HEK293 (cell line): Measurements from ENCODE around the gene PMP22.

Source experiments
- CTCF ChIA-PET: fragments of 350-600 bp; formaldehyde crosslinking; extraction: SDS; loops from one replicate; lab custom pipeline; 2021; ENCODE audit warnings: antibody characterized with exemption; lab: Yijun Ruan, JAX
- POLR2A ChIA-PET: fragments of 300-600 bp; formaldehyde crosslinking; extraction: SDS; loops from one replicate; lab custom pipeline; 2020; ENCODE audit warnings: antibody characterized with exemption, inconsistent platforms; lab: Yijun Ruan, JAX
- H3K27ac ChIP-seq: fragments of 200-500 bp; sonication (Bioruptor generic); 2 replicates; pipeline ENCODE4 v1.5.1; 2014; ENCODE audit warnings: low read depth, low read length, control low read depth, inconsistent platforms; ENCODE audit errors: extremely low read depth
- H3K36me3 ChIP-seq, 2 experiments: fragments of 200-500 bp in 1 of 2; sonication (Bioruptor generic) in 1 of 2; 1 replicate in 1 of 2; 2 replicates in 1 of 2; pipeline ENCODE4 v1.5.1; 2014 to 2017; ENCODE audit warnings: inconsistent platforms in 2 of 2, low read length in 2 of 2; ENCODE audit not compliant: control insufficient read depth in 2 of 2, insufficient read depth in 1 of 2
- H3K4me1 ChIP-seq: fragments of 200-500 bp; sonication (Bioruptor generic); 2 replicates; pipeline ENCODE4 v1.5.1; 2014; ENCODE audit warnings: mild to moderate bottlenecking, low read length, inconsistent platforms; ENCODE audit not compliant: control insufficient read depth, insufficient read depth
- H3K4me3 ChIP-seq: 2 replicates; pipeline ENCODE4 v1.5.1; 2011; ENCODE audit warnings: low read depth, mild to moderate bottlenecking, control low read depth, low read length, moderate library complexity
- H3K9me3 ChIP-seq: fragments of 200-500 bp; sonication (Bioruptor generic); 2 replicates; pipeline ENCODE4 v1.5.1; 2014; ENCODE audit warnings: low read depth, low read length, inconsistent platforms; ENCODE audit not compliant: control insufficient read depth, insufficient read depth
- GFI1B ChIP-seq: fragments of 450-650 bp; formaldehyde crosslinking; IDR thresholded peaks from 2 replicates; pipeline ENCODE4 v1.5.1; 2016; ENCODE audit warnings: missing biosample characterization, missing genetic modification characterization
- MEIS1 ChIP-seq: sonication (generic); formaldehyde crosslinking; IDR thresholded peaks from 2 replicates; pipeline ENCODE4 v1.8.1; 2022; ENCODE audit warnings: missing genetic modification reagents, mild to moderate bottlenecking, borderline replicate concordance
- OSR2 ChIP-seq: fragments of 450-650 bp; formaldehyde crosslinking; IDR thresholded peaks from 2 replicates; pipeline ENCODE4 v1.5.1; 2016; ENCODE audit warnings: missing biosample characterization, missing genetic modification characterization
- SETDB1 ChIP-seq: IDR thresholded peaks from one replicate; pipeline ENCODE4 v1.6.1; 2017; ENCODE audit warnings: mild to moderate bottlenecking, low read length, moderate library complexity, mixed read lengths; ENCODE audit not compliant: insufficient read length
- ZBTB1 ChIP-seq: fragments of 450-650 bp; formaldehyde crosslinking; IDR thresholded peaks from 2 replicates; pipeline ENCODE4 v1.5.1; 2016; ENCODE audit warnings: missing biosample characterization, missing genetic modification characterization
- ZBTB20 ChIP-seq: fragments of 450-650 bp; formaldehyde crosslinking; IDR thresholded peaks from 2 replicates; pipeline ENCODE4 v1.5.1; 2016; ENCODE audit warnings: missing biosample characterization, missing genetic modification characterization
- ZBTB21 ChIP-seq: fragments of 450-650 bp; formaldehyde crosslinking; IDR thresholded peaks from 2 replicates; pipeline ENCODE4 v1.5.1; 2017; ENCODE audit warnings: missing biosample characterization, missing genetic modification characterization
- ZBTB48 ChIP-seq: fragments of 450-650 bp; formaldehyde crosslinking; IDR thresholded peaks from 2 replicates; pipeline ENCODE4 v1.5.1; 2016; ENCODE audit warnings: missing biosample characterization, missing genetic modification characterization
- ZFHX2 ChIP-seq: fragments of 450-650 bp; formaldehyde crosslinking; conservative IDR thresholded peaks from 2 replicates; pipeline ENCODE4 v1.5.1; 2016; ENCODE audit warnings: missing biosample characterization, missing genetic modification characterization
- ZIC2 ChIP-seq: fragments of 450-650 bp; formaldehyde crosslinking; IDR thresholded peaks from 2 replicates; pipeline ENCODE4 v1.5.1; 2016; ENCODE audit warnings: missing biosample characterization, missing genetic modification characterization
- ZNF112 ChIP-seq: fragments of 450-650 bp; formaldehyde crosslinking; IDR thresholded peaks from 2 replicates; pipeline ENCODE4 v1.5.0; 2017; ENCODE audit warnings: missing biosample characterization, missing genetic modification characterization
- ZNF169 ChIP-seq: fragments of 450-650 bp; formaldehyde crosslinking; IDR thresholded peaks from 2 replicates; pipeline ENCODE4 v1.5.1; 2016; ENCODE audit warnings: missing biosample characterization, missing genetic modification characterization
- ZNF239 ChIP-seq: fragments of 450-650 bp; formaldehyde crosslinking; IDR thresholded peaks from 2 replicates; pipeline ENCODE4 v1.5.1; 2016; ENCODE audit warnings: missing biosample characterization, missing genetic modification characterization
- ZNF274 ChIP-seq, 2 experiments: fragments of 200-500 bp in 1 of 2; fragments of 450-650 bp in 1 of 2; sonication (Bioruptor generic) in 1 of 2; formaldehyde crosslinking in 1 of 2; IDR thresholded peaks; 2 replicates each; pipeline versions ENCODE4 v1.5.1 to v1.6.1; 2014 to 2016; ENCODE audit warnings: borderline replicate concordance in 1 of 2, inconsistent platforms in 1 of 2, low read length in 1 of 2, missing biosample characterization in 1 of 2, missing genetic modification characterization in 1 of 2
- ZNF354C ChIP-seq: fragments of 450-650 bp; formaldehyde crosslinking; IDR thresholded peaks from 2 replicates; pipeline ENCODE4 v1.5.1; 2016; ENCODE audit warnings: missing biosample characterization, missing genetic modification characterization, low read depth, borderline replicate concordance
- ZNF366 ChIP-seq: fragments of 450-650 bp; formaldehyde crosslinking; conservative IDR thresholded peaks from 2 replicates; pipeline ENCODE4 v1.5.1; 2016; ENCODE audit warnings: missing biosample characterization, missing genetic modification characterization
- ZNF555 ChIP-seq: fragments of 450-650 bp; formaldehyde crosslinking; conservative IDR thresholded peaks from 2 replicates; pipeline ENCODE4 v1.5.1; 2017; ENCODE audit warnings: missing biosample characterization, mild to moderate bottlenecking, missing genetic modification characterization, inconsistent platforms
- ZNF596 ChIP-seq: fragments of 450-650 bp; IDR thresholded peaks from 2 replicates; pipeline ENCODE4 v1.5.0; 2018; ENCODE audit warnings: missing biosample characterization, mild to moderate bottlenecking, missing genetic modification characterization, moderate library complexity
- ZNF600 ChIP-seq: fragments of 450-650 bp; formaldehyde crosslinking; IDR thresholded peaks from 2 replicates; pipeline ENCODE4 v1.5.1; 2016; ENCODE audit warnings: missing biosample characterization, missing genetic modification characterization
- ZNF664 ChIP-seq: fragments of 450-650 bp; formaldehyde crosslinking; IDR thresholded peaks from 2 replicates; pipeline ENCODE4 v1.5.1; 2016; ENCODE audit warnings: missing biosample characterization, missing genetic modification characterization
- ZNF677 ChIP-seq: fragments of 450-650 bp; IDR thresholded peaks from 2 replicates; pipeline ENCODE4 v1.5.0; 2018; ENCODE audit warnings: missing biosample characterization, mild to moderate bottlenecking, missing genetic modification characterization, moderate library complexity
- ZNF701 ChIP-seq: fragments of 450-650 bp; formaldehyde crosslinking; IDR thresholded peaks from 2 replicates; pipeline ENCODE4 v1.5.1; 2016; ENCODE audit warnings: missing biosample characterization, missing genetic modification characterization
- ZNF843 ChIP-seq: fragments of 450-650 bp; formaldehyde crosslinking; IDR thresholded peaks from 2 replicates; pipeline ENCODE4 v1.5.1; 2016; ENCODE audit warnings: missing biosample characterization, missing genetic modification characterization
- ZSCAN16 ChIP-seq: fragments of 450-650 bp; formaldehyde crosslinking; IDR thresholded peaks from 2 replicates; pipeline ENCODE4 v1.5.1; 2016; ENCODE audit warnings: missing biosample characterization, missing genetic modification characterization
- ZSCAN30 ChIP-seq: fragments of 450-650 bp; IDR thresholded peaks from 2 replicates; pipeline ENCODE4 v1.5.1; 2018; ENCODE audit warnings: missing biosample characterization, mild to moderate bottlenecking, missing genetic modification characterization, moderate library complexity
- TF ChIP-seq, protein P1 (sequence below): fragments of 450-650 bp; IDR thresholded peaks from 2 replicates; pipeline ENCODE4 v1.5.1; 2018; ENCODE audit warnings: missing biosample characterization, mild to moderate bottlenecking, missing genetic modification characterization
- TF ChIP-seq, protein P2 (sequence below): fragments of 450-650 bp; formaldehyde crosslinking; IDR thresholded peaks from 2 replicates; pipeline ENCODE4 v1.5.1; 2016; ENCODE audit warnings: missing biosample characterization, missing genetic modification characterization
- TF ChIP-seq, protein P3 (sequence below): fragments of 450-650 bp; formaldehyde crosslinking; IDR thresholded peaks from 2 replicates; pipeline ENCODE4 v1.5.1; 2016; ENCODE audit warnings: missing biosample characterization, missing genetic modification characterization

The PMP22 gene

DNA sequence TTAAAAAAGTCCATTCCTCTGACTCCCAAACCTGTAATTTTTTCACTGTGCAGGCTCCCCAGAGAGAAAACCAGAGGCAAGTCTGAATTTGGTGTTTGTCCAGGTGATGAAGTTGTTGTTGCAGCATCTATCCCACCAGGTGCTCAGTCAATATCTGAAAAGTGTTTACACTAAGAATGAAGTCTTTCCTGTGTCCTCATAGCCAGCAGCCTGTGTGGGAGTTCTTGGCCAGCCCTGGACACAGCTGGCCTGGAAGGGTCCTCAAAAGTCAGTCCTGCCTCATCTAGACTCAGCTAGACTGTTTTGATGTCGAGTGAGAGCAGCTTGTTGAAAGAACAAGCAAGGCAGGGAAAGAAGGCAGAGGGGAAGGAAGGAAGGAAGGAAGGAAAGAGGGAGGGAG lies 3.3 kb upstream of the PMP22 start:
- no peak overlapping the region for H3K27ac ChIP-seq
- no peak overlapping the region for H3K4me3 ChIP-seq
- H3K4me1 ChIP-seq = 0 out of 2 replicates have a peak, but pooled peaks cover 3% of the 10 kb centered on the region
- no peak for TF ChIP-seq ZNF843
- peak; percentile 80; the same call in 1 of the 2 replicates for TF ChIP-seq ZNF366 (tag by site-specific recombination)
- no peak for TF ChIP-seq ZNF600 (tag by site-specific recombination)
- no peak for TF ChIP-seq GFI1B (tag by site-specific recombination)
- TF ChIP-seq OSR2 = no peak
- no peak for TF ChIP-seq ZSCAN30 (tag by site-specific recombination)
- TF ChIP-seq ZNF555 (tag by site-specific recombination) = no peak
- TF ChIP-seq ZNF169 (tag by site-specific recombination) = no peak
- ChIA-PET POLR2A (interaction anchor here (0.6 kb wide), 1 partner anchor 47 kb away, joined by 6 read pairs; no protein-coding TSS in a partner anchor), CTCF (interaction anchor here (0.9 kb wide), 1 partner anchor 10 kb away, joined by 3 read pairs; no protein-coding TSS in a partner anchor)
- no peaks in the 10 kb centered on the region for H3K36me3 ChIP-seq
- H3K9me3 ChIP-seq = no peaks in the 10 kb centered on the region

DNA sequence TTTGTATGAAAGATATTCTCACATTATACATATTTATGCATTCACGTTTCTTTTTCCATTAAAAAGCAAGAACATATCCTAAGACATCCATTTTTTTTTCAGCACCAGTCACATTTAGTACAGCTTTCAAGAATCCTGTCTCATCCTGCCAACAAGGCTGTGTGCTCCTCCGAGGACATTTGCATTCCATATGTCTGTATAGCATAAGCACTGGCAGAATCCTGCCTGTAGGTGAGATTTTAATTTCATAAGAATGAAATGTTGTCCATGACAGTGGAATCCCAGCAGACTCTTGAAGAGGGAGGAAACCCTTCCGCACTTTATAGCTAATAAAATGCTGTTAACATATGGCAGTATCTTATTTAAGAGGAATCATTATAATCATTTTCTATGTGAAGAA lies 2.9 kb upstream of the PMP22 start:
- Histone ChIP-seq H3K36me3 (no peaks in the 10 kb centered on the region), H3K4me1 (0 out of 2 replicates have a peak, but pooled peaks cover 3% of the 10 kb centered on the region), H3K9me3 (no peaks in the 10 kb centered on the region), H3K4me3 (no peak overlapping the region), H3K27ac (no peak overlapping the region)
- CTCF ChIA-PET = interaction anchor here (0.9 kb wide), 1 partner anchor 10 kb away, joined by 3 read pairs; no protein-coding TSS in a partner anchor
- POLR2A ChIA-PET = interaction anchor here (0.6 kb wide), 1 partner anchor 48 kb away, joined by 6 read pairs; no protein-coding TSS in a partner anchor
- TF ChIP-seq, protein P1, sequence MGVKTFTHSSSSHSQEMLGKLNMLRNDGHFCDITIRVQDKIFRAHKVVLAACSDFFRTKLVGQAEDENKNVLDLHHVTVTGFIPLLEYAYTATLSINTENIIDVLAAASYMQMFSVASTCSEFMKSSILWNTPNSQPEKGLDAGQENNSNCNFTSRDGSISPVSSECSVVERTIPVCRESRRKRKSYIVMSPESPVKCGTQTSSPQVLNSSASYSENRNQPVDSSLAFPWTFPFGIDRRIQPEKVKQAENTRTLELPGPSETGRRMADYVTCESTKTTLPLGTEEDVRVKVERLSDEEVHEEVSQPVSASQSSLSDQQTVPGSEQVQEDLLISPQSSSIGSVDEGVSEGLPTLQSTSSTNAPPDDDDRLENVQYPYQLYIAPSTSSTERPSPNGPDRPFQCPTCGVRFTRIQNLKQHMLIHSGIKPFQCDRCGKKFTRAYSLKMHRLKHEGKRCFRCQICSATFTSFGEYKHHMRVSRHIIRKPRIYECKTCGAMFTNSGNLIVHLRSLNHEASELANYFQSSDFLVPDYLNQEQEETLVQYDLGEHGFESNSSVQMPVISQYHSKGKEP = no peak
- TF ChIP-seq ZBTB21 (tag by site-specific recombination) (no peak), ZNF112 (tag by site-specific recombination) (no peak), ZNF596 (tag by site-specific recombination) (no peak), MEIS1 (CRISPR knock-in tag) (no peak), ZBTB1 (tag by site-specific recombination) (no peak)

DNA sequence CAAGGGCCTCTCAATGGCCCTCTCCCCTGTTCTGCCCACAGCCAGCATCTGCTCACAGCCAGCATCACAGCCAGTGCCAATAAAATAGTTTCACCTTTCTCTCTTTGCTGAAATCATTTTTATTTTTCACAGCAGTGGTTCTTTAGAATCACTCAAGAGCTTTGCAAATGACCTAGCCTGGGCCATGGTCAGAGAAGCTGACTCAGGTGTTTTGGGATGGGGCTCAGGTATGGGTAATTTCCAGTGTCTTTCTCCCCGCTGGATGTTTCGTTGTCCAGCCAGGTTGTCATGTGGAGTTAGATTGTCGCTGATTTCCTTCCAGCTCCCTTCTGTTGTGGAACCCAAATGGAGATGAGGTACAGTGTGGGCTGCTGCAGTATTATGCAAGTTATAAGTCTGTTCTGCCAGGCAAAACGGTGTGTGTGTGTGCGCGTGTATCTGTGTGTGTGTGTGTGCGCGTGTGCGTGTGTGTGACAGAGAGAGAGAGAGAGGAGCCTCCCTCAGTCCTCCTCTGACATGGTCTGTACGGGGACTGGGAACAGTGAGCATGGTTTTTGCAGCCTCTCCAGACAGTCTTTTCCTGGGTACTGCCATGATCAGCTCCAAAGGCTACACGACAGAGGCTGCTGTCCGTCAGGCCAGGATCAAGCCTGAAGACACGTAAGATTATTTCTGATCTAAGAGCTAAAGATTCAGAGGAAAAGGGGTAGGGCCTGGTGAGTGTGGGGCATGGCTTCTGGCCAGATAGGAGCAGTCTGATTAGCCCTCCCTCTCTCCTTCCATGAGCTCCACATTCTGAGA lies 1.4 kb upstream of the PMP22 start:
- no peak overlapping the region for H3K4me3 ChIP-seq
- POLR2A ChIA-PET = no interaction called here
- H3K36me3 ChIP-seq = no peaks in the 10 kb centered on the region
- H3K9me3 ChIP-seq = no peaks in the 10 kb centered on the region
- CTCF ChIA-PET = interaction anchor here (0.6 to 6.7 kb wide), 3 partner anchors 10 to 236 kb away, joined by 3 to 73 read pairs (median 3); no protein-coding TSS in a partner anchor
- peaks cover 4% of the 10 kb centered on the region for H3K4me1 ChIP-seq
- no peak overlapping the region for H3K27ac ChIP-seq
- no peak for TF ChIP-seq ZFHX2 (tag by site-specific recombination)
- no peak for TF ChIP-seq ZNF354C (tag by site-specific recombination)
- TF ChIP-seq, protein P2, sequence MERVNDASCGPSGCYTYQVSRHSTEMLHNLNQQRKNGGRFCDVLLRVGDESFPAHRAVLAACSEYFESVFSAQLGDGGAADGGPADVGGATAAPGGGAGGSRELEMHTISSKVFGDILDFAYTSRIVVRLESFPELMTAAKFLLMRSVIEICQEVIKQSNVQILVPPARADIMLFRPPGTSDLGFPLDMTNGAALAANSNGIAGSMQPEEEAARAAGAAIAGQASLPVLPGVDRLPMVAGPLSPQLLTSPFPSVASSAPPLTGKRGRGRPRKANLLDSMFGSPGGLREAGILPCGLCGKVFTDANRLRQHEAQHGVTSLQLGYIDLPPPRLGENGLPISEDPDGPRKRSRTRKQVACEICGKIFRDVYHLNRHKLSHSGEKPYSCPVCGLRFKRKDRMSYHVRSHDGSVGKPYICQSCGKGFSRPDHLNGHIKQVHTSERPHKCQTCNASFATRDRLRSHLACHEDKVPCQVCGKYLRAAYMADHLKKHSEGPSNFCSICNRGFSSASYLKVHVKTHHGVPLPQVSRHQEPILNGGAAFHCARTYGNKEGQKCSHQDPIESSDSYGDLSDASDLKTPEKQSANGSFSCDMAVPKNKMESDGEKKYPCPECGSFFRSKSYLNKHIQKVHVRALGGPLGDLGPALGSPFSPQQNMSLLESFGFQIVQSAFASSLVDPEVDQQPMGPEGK (tag by site-specific recombination) = no peak
- TF ChIP-seq ZNF843 = no peak
- no peak for TF ChIP-seq ZBTB20 (tag by site-specific recombination)
- no peak for TF ChIP-seq ZNF274 (IDR thresholded peaks at IDR 0.05; ENCODE audit: low read length)
- TF ChIP-seq ZNF274 (tag by site-specific recombination; IDR thresholded peaks at IDR 0.05; ENCODE audit: borderline replicate concordance) = no peak
- no peak for TF ChIP-seq ZNF701 (tag by site-specific recombination)
- no peak for TF ChIP-seq ZIC2 (tag by site-specific recombination)
- no peak for TF ChIP-seq ZNF664
- TF ChIP-seq ZNF677 (tag by site-specific recombination) = no peak
- TF ChIP-seq ZBTB48 = no peak
- TF ChIP-seq SETDB1 = no peak
- TF ChIP-seq ZSCAN16 = no peak
- TF ChIP-seq ZNF239 (tag by site-specific recombination) = no peak
- TF ChIP-seq, protein P3, sequence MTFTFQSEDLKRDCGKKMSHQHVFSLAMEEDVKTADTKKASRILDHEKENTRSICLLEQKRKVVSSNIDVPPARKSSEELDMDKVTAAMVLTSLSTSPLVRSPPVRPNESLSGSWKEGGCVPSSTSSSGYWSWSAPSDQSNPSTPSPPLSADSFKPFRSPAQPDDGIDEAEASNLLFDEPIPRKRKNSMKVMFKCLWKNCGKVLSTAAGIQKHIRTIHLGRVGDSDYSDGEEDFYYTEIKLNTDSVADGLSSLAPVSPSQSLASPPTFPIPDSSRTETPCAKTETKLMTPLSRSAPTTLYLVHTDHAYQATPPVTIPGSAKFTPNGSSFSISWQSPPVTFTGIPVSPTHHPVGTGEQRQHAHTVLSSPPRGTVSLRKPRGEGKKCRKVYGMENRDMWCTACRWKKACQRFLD (tag by site-specific recombination) = no peak
